GM23248 (cell line): Measurements from ENCODE around the gene KIAA1549. TPM values are rescaled to one million over a fixed set of nuclear protein-coding genes. Genes with fewer than 3 reads are reported as not detected.

Source experiments
- DNase-seq: peaks from one replicate; pipeline ENCODE4 v3.0.0-alpha.2; 2015
- H2AFZ ChIP-seq: fragments of 200-600 bp; sonication (generic); 2 replicates; pipeline ENCODE4 v1.6.1; 2016; ENCODE audit warnings: antibody characterized with exemption
- H3F3A ChIP-seq: fragments of 200-600 bp; sonication (generic); 2 replicates; pipeline ENCODE4 v1.6.1; 2016; ENCODE audit warnings: mild to moderate bottlenecking, antibody characterized with exemption, mixed run types; ENCODE audit not compliant: insufficient read depth
- H3K27ac ChIP-seq: fragments of 200-600 bp; sonication (generic); 2 replicates; pipeline ENCODE4 v1.5.1; 2016; ENCODE audit warnings: mild to moderate bottlenecking
- H3K27me3 ChIP-seq: fragments of 200-600 bp; sonication (generic); replicated peaks from 2 replicates; pipeline ENCODE4 v1.6.1; 2016; ENCODE audit warnings: mild to moderate bottlenecking; ENCODE audit not compliant: insufficient read depth
- H3K36me3 ChIP-seq: fragments of 200-600 bp; sonication (generic); 2 replicates; pipeline ENCODE4 v1.6.1; 2016; ENCODE audit warnings: low read depth, mild to moderate bottlenecking
- H3K4me1 ChIP-seq: fragments of 200-600 bp; sonication (generic); 2 replicates; pipeline ENCODE4 v1.6.1; 2016; ENCODE audit warnings: mild to moderate bottlenecking; ENCODE audit not compliant: insufficient read depth
- H3K4me2 ChIP-seq: fragments of 200-600 bp; sonication (generic); one replicate; pipeline ENCODE4 v1.6.1; 2016; ENCODE audit warnings: mild to moderate bottlenecking; ENCODE audit not compliant: unreplicated experiment
- H3K4me3 ChIP-seq: fragments of 200-600 bp; sonication (generic); 2 replicates; pipeline ENCODE4 v1.5.1; 2016; ENCODE audit warnings: mild to moderate bottlenecking
- H3K79me2 ChIP-seq: fragments of 200-600 bp; sonication (generic); 2 replicates; pipeline ENCODE4 v1.6.1; 2016; ENCODE audit warnings: mild to moderate bottlenecking; ENCODE audit not compliant: insufficient read depth
- H3K9ac ChIP-seq: fragments of 200-600 bp; sonication (generic); 2 replicates; pipeline ENCODE4 v1.6.1; 2016; ENCODE audit warnings: mild to moderate bottlenecking
- H3K9me2 ChIP-seq: fragments of 200-600 bp; sonication (generic); 2 replicates; pipeline ENCODE4 v1.6.1; 2016; ENCODE audit warnings: mixed run types, mild to moderate bottlenecking, moderate library complexity; ENCODE audit not compliant: insufficient read depth
- H3K9me3 ChIP-seq: fragments of 200-600 bp; sonication (generic); one replicate; pipeline ENCODE4 v1.6.1; 2017; ENCODE audit warnings: low read depth
- H4K20me1 ChIP-seq: fragments of 200-600 bp; sonication (generic); 2 replicates; pipeline ENCODE4 v1.6.0; 2016; ENCODE audit not compliant: insufficient read depth
- EZH2 ChIP-seq: fragments of 200-600 bp; sonication (generic); IDR thresholded peaks from 2 replicates; pipeline ENCODE4 v1.6.1; 2018; ENCODE audit warnings: antibody characterized with exemption, mild to moderate bottlenecking; ENCODE audit not compliant: insufficient read depth, poor library complexity, severe bottlenecking
- EZH2phosphoT487 ChIP-seq: fragments of 200-600 bp; sonication (generic); IDR thresholded peaks from 2 replicates; pipeline ENCODE4 v1.6.1; 2018; ENCODE audit warnings: antibody characterized with exemption, moderate library complexity, mild to moderate bottlenecking, low read depth; ENCODE audit not compliant: insufficient read depth
- WGBS, 2 experiments: methylation state at CpG; one replicate each; pipeline ENCODE4 v1.1.6; 2015 to 2017; ENCODE audit warnings: low lambda C conversion rate in 2 of 2, low coverage in 1 of 2; ENCODE audit errors: missing lambda C conversion rate in 2 of 2; 5-methylcytosine and 5-hydroxymethylcytosine counted together
- in situ Hi-C: fragments of 300-500 bp; cut with MboI; formaldehyde crosslinking; loops from 2 replicates; pipeline ENCODE4 v1.15.0; 2020
- polyA plus RNA-seq: library from polyadenylated mRNA; unstranded; fragments of >200 nt; fragmentation: Nextera tagmentation; extraction: Ambion mirVana; gene quantifications from 2 replicates; pipeline ENCODE4 v1.2.1, GENCODE V29; 2016
- total RNA-seq: library from RNA; depleted of rRNA; stranded (reverse); fragments of >200 nt; shearing (Covaris generic); gene quantifications from 2 replicates; pipeline ENCODE4 v1.2.3, GENCODE V29; 2014

Gene KIAA1549
- total and polyA plus RNA-seq, 2 experiments from 2014 or later, result 2.1 to 3.0 TPM

GRCh38 chr7:138879356-138879755, 101.8 kb downstream of the KIAA1549 start:
- no peaks in the 10 kb centered on the region for H3K79me2 ChIP-seq
- TF ChIP-seq EZH2phosphoT487 (no peak), EZH2 (no peak)
- H3K4me3 ChIP-seq, result no peak overlapping the region
- H3K4me1 ChIP-seq, result peaks cover 37% of the 10 kb centered on the region
- no peak overlapping the region for H3K4me2 ChIP-seq
- 96 to 97% methylated on average over 10 of the region's 10 CpGs for WGBS, 2 experiments
- DNase-seq, result no peak
- H3F3A ChIP-seq, result peaks cover 44% of the 10 kb centered on the region
- H3K9me2 ChIP-seq, result no peaks in the 10 kb centered on the region
- H3K27ac ChIP-seq, result no peak overlapping the region
- no peak overlapping the region for H2AFZ ChIP-seq
- no peaks in the 10 kb centered on the region for H4K20me1 ChIP-seq
- H3K36me3 ChIP-seq, result no peaks in the 10 kb centered on the region
- no peak overlapping the region for H3K9ac ChIP-seq
- in situ Hi-C loops, result loop anchor here (25.0 kb wide), 1 partner anchor 208 kb away; no protein-coding TSS in a partner anchor
- no peaks in the 10 kb centered on the region for H3K27me3 ChIP-seq
- no peaks in the 10 kb centered on the region for H3K9me3 ChIP-seq

DNA sequence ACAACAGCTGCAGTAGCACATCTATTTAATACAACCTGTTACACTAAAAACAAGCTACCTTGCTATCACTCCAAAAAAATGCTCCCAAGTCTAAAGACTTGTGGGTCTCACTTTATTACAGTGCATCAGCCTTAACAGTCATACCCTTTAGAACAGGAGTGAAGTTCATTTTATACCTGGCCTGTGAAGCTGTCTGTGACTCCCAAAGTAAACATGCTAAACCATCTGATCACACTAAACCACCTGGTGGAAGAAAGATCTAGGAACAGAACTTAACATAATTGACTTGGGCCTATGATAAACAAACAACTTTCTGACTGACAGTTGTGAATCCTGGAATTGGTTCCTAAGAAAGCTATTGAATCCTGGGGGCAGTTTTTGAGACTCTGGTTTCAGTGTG, 102.3 kb downstream of the KIAA1549 start:
- Histone ChIP-seq H3K9me2 (no peaks in the 10 kb centered on the region), H3F3A (peaks cover 46% of the 10 kb centered on the region), H3K36me3 (no peaks in the 10 kb centered on the region), H3K4me2 (no peak overlapping the region), H3K9me3 (no peaks in the 10 kb centered on the region), H3K4me3 (no peak overlapping the region), H3K79me2 (no peaks in the 10 kb centered on the region), H4K20me1 (no peaks in the 10 kb centered on the region), H3K9ac (no peak overlapping the region), H2AFZ (no peak overlapping the region), H3K27ac (no peak overlapping the region), H3K27me3 (no peaks in the 10 kb centered on the region), H3K4me1 (peaks cover 37% of the 10 kb centered on the region)
- TF ChIP-seq EZH2phosphoT487 (no peak), EZH2 (no peak)
- no peak for DNase-seq
- in situ Hi-C loops, result loop anchor here (25.0 kb wide), 1 partner anchor 208 kb away; no protein-coding TSS in a partner anchor

- H3F3A ChIP-seq, result peaks cover 46% of the 10 kb centered on the region
- no peaks in the 10 kb centered on the region for H3K9me3 ChIP-seq
- TF ChIP-seq EZH2phosphoT487 (no peak), EZH2 (no peak)
- no peak overlapping the region for H3K27ac ChIP-seq
- DNase-seq, result no peak
- H3K4me3 ChIP-seq, result no peak overlapping the region
- peaks cover 37% of the 10 kb centered on the region for H3K4me1 ChIP-seq
- H2AFZ ChIP-seq, result no peak overlapping the region
- no peaks in the 10 kb centered on the region for H3K36me3 ChIP-seq
- H3K79me2 ChIP-seq, result no peaks in the 10 kb centered on the region
- no peak overlapping the region for H3K9ac ChIP-seq
- H4K20me1 ChIP-seq, result no peaks in the 10 kb centered on the region
- no peak overlapping the region for H3K4me2 ChIP-seq
- H3K27me3 ChIP-seq, result no peaks in the 10 kb centered on the region
- WGBS, 2 experiments, result 98 to 100% methylated on average over 7 of the region's 7 CpGs
- H3K9me2 ChIP-seq, result no peaks in the 10 kb centered on the region
- in situ Hi-C loops, result loop anchor here (25.0 kb wide), 1 partner anchor 209 kb away; no protein-coding TSS in a partner anchor
Measured at GRCh38 chr7:138878051-138878450, 103.1 kb downstream of the KIAA1549 start.

GRCh38 chr7:138876326-138876725, 104.9 kb downstream of the KIAA1549 start:
- in situ Hi-C loops, result loop anchor here (25.0 kb wide), 1 partner anchor 211 kb away; no protein-coding TSS in a partner anchor
- H3K27ac ChIP-seq, result peak overlapping the region; percentile 78
- H3K9me3 ChIP-seq, result no peaks in the 10 kb centered on the region
- H3K4me3 ChIP-seq, result no peak overlapping the region
- DNase-seq, result peak; percentile 27
- peak overlapping the region; percentile 9; the same call in 1 of the 2 replicates for H3K9ac ChIP-seq
- peaks cover 43% of the 10 kb centered on the region for H3K4me1 ChIP-seq
- H3K4me2 ChIP-seq, result peak overlapping the region; percentile 8
- H3F3A ChIP-seq, result peaks cover 49% of the 10 kb centered on the region
- H3K27me3 ChIP-seq, result no peaks in the 10 kb centered on the region
- H3K79me2 ChIP-seq, result no peaks in the 10 kb centered on the region
- 89 to 97% methylated on average over 4 of the region's 4 CpGs for WGBS, 2 experiments
- TF ChIP-seq EZH2 (no peak), EZH2phosphoT487 (no peak)
- no peaks in the 10 kb centered on the region for H3K9me2 ChIP-seq
- no peaks in the 10 kb centered on the region for H4K20me1 ChIP-seq
- no peak overlapping the region for H2AFZ ChIP-seq
- H3K36me3 ChIP-seq, result no peaks in the 10 kb centered on the region

GRCh38 chr7:138875794-138876193, 105.4 kb downstream of the KIAA1549 start:
- Histone ChIP-seq H3K79me2 (no peaks in the 10 kb centered on the region), H3K9me2 (no peaks in the 10 kb centered on the region), H3K27me3 (no peaks in the 10 kb centered on the region), H3K4me3 (no peak overlapping the region), H3K9me3 (no peaks in the 10 kb centered on the region), H4K20me1 (no peaks in the 10 kb centered on the region), H3F3A (peaks cover 44% of the 10 kb centered on the region), H3K36me3 (no peaks in the 10 kb centered on the region; the same call in 1 of the 2 replicates), H3K27ac (peak overlapping the region; percentile 78), H3K4me1 (peaks cover 38% of the 10 kb centered on the region), H3K9ac (peak overlapping the region; percentile 33), H3K4me2 (peak overlapping the region; percentile 2), H2AFZ (no peak overlapping the region)
- in situ Hi-C loops, result loop anchor here (25.0 kb wide), 1 partner anchor 212 kb away; no protein-coding TSS in a partner anchor
- peak; percentile 96 for DNase-seq
- peak; percentile 69; the same call in 1 of the 2 replicates for TF ChIP-seq EZH2phosphoT487
- TF ChIP-seq EZH2, result no peak
- WGBS, 2 experiments, result 23 to 27% methylated on average over 9 of the region's 9 CpGs
